GM12878 (cell line): Measurements from ENCODE around the gene OPN5.

ENCODE experiments used
- CTCF ChIP-seq, 3 experiments: IDR thresholded peaks in 2 of 3; conservative IDR thresholded peaks in 1 of 3; 2 replicates each; pipeline ENCODE4 v1.5.1; 2011; ENCODE audit warnings: low read depth in 3 of 3, low read length in 3 of 3, mild to moderate bottlenecking in 3 of 3, control low read depth in 2 of 3, moderate library complexity in 2 of 3, inconsistent platforms in 1 of 3, mixed read lengths in 1 of 3; ENCODE audit not compliant: control insufficient read depth in 2 of 3, insufficient read depth in 1 of 3; ENCODE audit errors: extremely low read depth in 1 of 3
- ESRRA ChIP-seq: IDR thresholded peaks from 2 replicates; pipeline ENCODE4 v1.6.1; 2012; ENCODE audit warnings: mild to moderate bottlenecking, low read length, improper control_type of control experiment
- EZH2 ChIP-seq: IDR thresholded peaks from 2 replicates; pipeline ENCODE4 v1.6.1; 2012; ENCODE audit warnings: low read depth, mild to moderate bottlenecking, control low read depth, inconsistent platforms, low read length, borderline replicate concordance; ENCODE audit not compliant: control insufficient read depth
- HDGF ChIP-seq: fragments of 450-650 bp; IDR thresholded peaks from 2 replicates; pipeline ENCODE4 v1.6.1; 2016; ENCODE audit warnings: antibody characterized with exemption
- JUND ChIP-seq: IDR thresholded peaks from 2 replicates; pipeline ENCODE4 v1.6.1; 2012; ENCODE audit warnings: low read depth, mild to moderate bottlenecking, low read length, improper control_type of control experiment, moderate library complexity
- NR2C1 ChIP-seq: fragments of 450-650 bp; IDR thresholded peaks from 2 replicates; pipeline ENCODE4 v1.6.1; 2017; ENCODE audit warnings: antibody characterized with exemption, mild to moderate bottlenecking, moderate library complexity
- RAD21 ChIP-seq: IDR thresholded peaks from 2 replicates; pipeline ENCODE4 v1.6.1; 2011; ENCODE audit warnings: mild to moderate bottlenecking, low read depth, low read length, moderate library complexity; ENCODE audit not compliant: insufficient read depth
- REST ChIP-seq: IDR thresholded peaks from 2 replicates; pipeline ENCODE4 v1.6.1; 2012; ENCODE audit warnings: mild to moderate bottlenecking, low read depth, low read length
- ZBTB40 ChIP-seq: fragments of 450-650 bp; IDR thresholded peaks from 2 replicates; pipeline ENCODE4 v1.6.1; 2016; ENCODE audit warnings: mild to moderate bottlenecking, moderate library complexity, borderline replicate concordance

- TF ChIP-seq HDGF (no peak), CTCF (IDR thresholded peaks at IDR 0.05 in 2 of 3, conservative IDR thresholded peaks at IDR 0.05 in 1 of 3; ENCODE audit: control insufficient read depth in 2 of 3, extremely low read depth in 1 of 3, insufficient read depth in 1 of 3, low read depth in 3 of 3, low read length in 3 of 3) (no peak), ZBTB40 (no peak), NR2C1 (no peak), JUND (no peak), EZH2 (no peak), REST (no peak), ESRRA (no peak), RAD21 (no peak)
Measured at GRCh38 chr6:47769982-47770381, 11.8 kb upstream of the OPN5 start.
